Ovary (tissue), 9 donors: ENCODE data around the gene NDUFS8. TPM values are rescaled to one million over a fixed set of nuclear protein-coding genes. Genes with fewer than 3 reads are reported as not detected.

Experiments
- DNase-seq, 5 donors: peaks; one replicate each; pipeline ENCODE4 v3.0.0-alpha.2; 2019 to 2020
- H3K27ac ChIP-seq, 2 donors: fragments of 200-600 bp; one replicate each; pipeline versions ENCODE4 v1.5.1 to v1.8.0; 2019 to 2022
- H3K27me3 ChIP-seq: fragments of 200-600 bp; one replicate; pipeline ENCODE4 v1.8.0; 2022
- H3K36me3 ChIP-seq: fragments of 200-600 bp; sonication (generic); one replicate; pipeline ENCODE4 v1.5.1; 2019
- H3K4me1 ChIP-seq: one replicate; pipeline ENCODE4 v1.8.1; 2013; ENCODE audit warnings: mild to moderate bottlenecking, moderate library complexity; ENCODE audit not compliant: insufficient read depth
- H3K4me3 ChIP-seq: fragments of 200-600 bp; sonication (generic); one replicate; pipeline ENCODE4 v1.5.1; 2017
- H3K9me3 ChIP-seq, 2 donors: fragments of 200-600 bp in 1 of 2; sonication (generic) in 1 of 2; one replicate each; pipeline versions ENCODE4 v1.5.1 to v1.8.1; 2013 to 2019; ENCODE audit warnings: mild to moderate bottlenecking in 1 of 2, moderate library complexity in 1 of 2
- EP300 ChIP-seq: sonication (generic); formaldehyde crosslinking; IDR thresholded peaks from one replicate; pipeline ENCODE4 v1.6.1; 2017; ENCODE audit warnings: antibody characterized with exemption
- POLR2A ChIP-seq: fragments of 450-650 bp; IDR thresholded peaks from one replicate; pipeline ENCODE4 v1.6.1; 2017; ENCODE audit warnings: antibody characterized with exemption, mild to moderate bottlenecking, moderate library complexity
- WGBS, 3 donors: extraction: QIAGEN DNeasy Blood & Tissue Kit in 1 of 3; methylation state at CpG; one replicate each; pipeline versions ENCODE4 v1.1.5 to v1.1.7; 2013 to 2017; 5-methylcytosine and 5-hydroxymethylcytosine counted together
- intact Hi-C, 4 donors: fragments of 100-400 bp; cut with DNase I; formaldehyde crosslinking; loops; one replicate each; pipeline versions ENCODE4 v1.11.0 to v1.15.1; 2022 to 2023
- polyA plus RNA-seq, 2 donors: library from polyadenylated mRNA; stranded (reverse); fragments of 200-250 nt in 1 of 2; fragments of 350-450 nt in 1 of 2; fragmentation: Illumina TruSeq in 1 of 2; extraction: RNeasy Lipid Tissue Mini Kit (QIAGEN cat#74804) in 1 of 2; gene quantifications; one replicate each; pipeline ENCODE4 v1.2.3, GENCODE V29; 2013 to 2014
- total RNA-seq, 7 donors: library from RNA; depleted of rRNA in 2 of 7; stranded (reverse); fragments of >200 nt in 2 of 7; fragmentation: NEBNext Ultra II Directional in 3 of 7; extraction: Animal tissue kit (Norgen Biotek cat#: 25700) in 3 of 7; gene quantifications; one replicate each; pipeline versions ENCODE4 v1.1.0 to v1.2.4, GENCODE V29; 2016 to 2023
- TF ChIP-seq, protein P1 (sequence below), 3 donors: fragments of 450-650 bp in 2 of 3; fragments of 200-600 bp in 1 of 3; IDR thresholded peaks; one replicate each; pipeline versions ENCODE4 v1.5.1 to v1.8.0; 2016 to 2022; ENCODE audit warnings: antibody characterized with exemption in 3 of 3, mild to moderate bottlenecking in 1 of 3
- donor health status: DM: no; HTN: no; CAD: no; lungs with moderate emphysema.
- donor health status: DM: no; HTN: no; CAD: no.
- donor health status: Bipolar disorder and iron deficiency.
- donor health status: DM: yes; HTN: yes; CAD: no.
- donor health status: DM: no; HTN: no; CAD: no.
- donor health status: DM: yes; HTN: yes; CAD: no.

NDUFS8 gene
- total and polyA plus RNA-seq, 9 donors: 15.3 to 163 (median 101) TPM

- TF ChIP-seq, protein P1, sequence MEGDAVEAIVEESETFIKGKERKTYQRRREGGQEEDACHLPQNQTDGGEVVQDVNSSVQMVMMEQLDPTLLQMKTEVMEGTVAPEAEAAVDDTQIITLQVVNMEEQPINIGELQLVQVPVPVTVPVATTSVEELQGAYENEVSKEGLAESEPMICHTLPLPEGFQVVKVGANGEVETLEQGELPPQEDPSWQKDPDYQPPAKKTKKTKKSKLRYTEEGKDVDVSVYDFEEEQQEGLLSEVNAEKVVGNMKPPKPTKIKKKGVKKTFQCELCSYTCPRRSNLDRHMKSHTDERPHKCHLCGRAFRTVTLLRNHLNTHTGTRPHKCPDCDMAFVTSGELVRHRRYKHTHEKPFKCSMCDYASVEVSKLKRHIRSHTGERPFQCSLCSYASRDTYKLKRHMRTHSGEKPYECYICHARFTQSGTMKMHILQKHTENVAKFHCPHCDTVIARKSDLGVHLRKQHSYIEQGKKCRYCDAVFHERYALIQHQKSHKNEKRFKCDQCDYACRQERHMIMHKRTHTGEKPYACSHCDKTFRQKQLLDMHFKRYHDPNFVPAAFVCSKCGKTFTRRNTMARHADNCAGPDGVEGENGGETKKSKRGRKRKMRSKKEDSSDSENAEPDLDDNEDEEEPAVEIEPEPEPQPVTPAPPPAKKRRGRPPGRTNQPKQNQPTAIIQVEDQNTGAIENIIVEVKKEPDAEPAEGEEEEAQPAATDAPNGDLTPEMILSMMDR (IDR thresholded peaks at IDR 0.05): no peak
- TF ChIP-seq EP300: no peak
- no peak for TF ChIP-seq POLR2A
- Histone ChIP-seq H3K9me3 (no peaks in the 10 kb centered on the region), H3K4me3 (no peak overlapping the region), H3K36me3 (no peaks in the 10 kb centered on the region), H3K27me3 (no peaks in the 10 kb centered on the region), H3K27ac (no peak overlapping the region), H3K4me1 (peaks cover 3% of the 10 kb centered on the region)
- 97 to 98% (median 98%) methylated on average over 8 of the region's 8 CpGs for WGBS, 3 donors
- intact Hi-C loops: no loop called here
- no peak for DNase-seq
Measured at GRCh38 chr11:68015467-68015866, 15.0 kb upstream of the NDUFS8 start.

- TF ChIP-seq, protein P1 (IDR thresholded peaks at IDR 0.05): no peak
- TF ChIP-seq EP300 (no peak), POLR2A (no peak)
- intact Hi-C loops: no loop called here
Measured at GRCh38 chr11:68016161-68016903, 14.1 kb upstream of the NDUFS8 start.

GRCh38 chr11:68016904-68017817, 13.3 kb upstream of the NDUFS8 start:
- H3K4me3 ChIP-seq: no peak overlapping the region
- no peak overlapping the region for H3K27ac ChIP-seq
- no peak for TF ChIP-seq EP300
- no peak for TF ChIP-seq POLR2A
- TF ChIP-seq, protein P1 (IDR thresholded peaks at IDR 0.05): no peak
- H3K36me3 ChIP-seq: no peaks in the 10 kb centered on the region
- intact Hi-C loops: no loop called here
- DNase-seq: no peak
- no peaks in the 10 kb centered on the region for H3K27me3 ChIP-seq
- H3K4me1 ChIP-seq: peaks cover 3% of the 10 kb centered on the region
- 56 to 60% (median 57%) methylated on average over 15 to 16 of the region's 16 CpGs for WGBS, 3 donors
- H3K9me3 ChIP-seq: no peaks in the 10 kb centered on the region

More at GRCh38 chr11:68016161-68016903, 14.1 kb upstream of the NDUFS8 start:
- DNase-seq: no peak
- Histone ChIP-seq H3K4me3 (no peak overlapping the region), H3K4me1 (peaks cover 3% of the 10 kb centered on the region), H3K36me3 (no peaks in the 10 kb centered on the region), H3K27me3 (no peaks in the 10 kb centered on the region), H3K27ac (no peak overlapping the region), H3K9me3 (no peaks in the 10 kb centered on the region)
- WGBS, 3 donors: 61 to 66% (median 62%) methylated on average over 13 of the region's 13 CpGs

DNA sequence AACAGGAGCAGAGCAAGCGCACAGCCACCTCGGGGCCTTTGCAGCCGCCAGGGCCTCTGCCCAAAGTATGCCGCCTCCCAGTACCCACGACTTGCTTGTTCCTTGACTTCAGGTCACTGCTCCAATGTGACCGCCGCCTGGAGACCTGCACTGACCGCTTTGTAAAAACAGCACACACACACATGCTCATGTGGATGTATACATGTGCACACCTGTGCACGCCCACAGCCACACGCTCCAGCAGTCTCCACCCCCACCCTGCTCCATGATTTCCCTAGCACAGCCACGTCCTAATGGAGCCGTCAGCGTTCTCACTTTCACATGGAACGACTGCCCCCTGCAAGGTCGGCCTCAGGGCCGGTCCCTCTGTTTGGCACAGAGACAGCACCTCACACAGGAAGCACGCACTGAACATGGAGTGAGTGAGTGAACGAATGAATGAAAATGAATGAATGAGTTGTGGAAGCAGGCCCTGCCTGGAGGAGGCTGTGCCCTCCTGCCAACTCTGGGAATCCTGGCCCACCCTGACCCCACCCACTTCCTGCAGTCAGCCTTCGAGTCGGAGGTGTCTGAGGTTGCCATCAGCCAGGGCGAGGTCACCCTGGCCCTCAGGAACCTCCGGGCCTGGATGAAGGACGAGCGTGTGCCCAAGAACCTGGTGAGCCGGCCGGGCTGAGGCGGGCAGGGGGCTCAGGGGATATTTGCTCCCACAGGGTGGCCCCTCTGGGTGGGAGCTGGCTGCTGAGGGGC, 12.3 kb upstream of the NDUFS8 start:
- H3K27ac ChIP-seq: no peak overlapping the region
- intact Hi-C loops: no loop called here
- no peaks in the 10 kb centered on the region for H3K9me3 ChIP-seq
- DNase-seq: no peak
- TF ChIP-seq POLR2A (no peak), EP300 (no peak)
- TF ChIP-seq, protein P1 (IDR thresholded peaks at IDR 0.05): no peak
- H3K4me3 ChIP-seq: no peak overlapping the region
- 67 to 79% (median 77%) methylated on average over 27 of the region's 27 CpGs for WGBS, 3 donors
- H3K27me3 ChIP-seq: no peaks in the 10 kb centered on the region
- no peaks in the 10 kb centered on the region for H3K36me3 ChIP-seq
- no peaks in the 10 kb centered on the region for H3K4me1 ChIP-seq
